RWPE2 (cell line): ENCODE data around the gene GRM8.

ENCODE experiments used
- ATAC-seq: fragments of 200-7000 bp; cut with Tn5 transposase; 3 replicates; pipeline ENCODE4 v1.9.1; 2021; ENCODE audit warnings: low read depth
- DNase-seq: peaks from one replicate; pipeline ENCODE4 v3.0.0-alpha.2; 2020; ENCODE audit warnings: low spot score
- H3K27ac ChIP-seq: fragments of 450-650 bp; 2 replicates; pipeline ENCODE4 v1.5.1; 2017; ENCODE audit warnings: mild to moderate bottlenecking; ENCODE audit not compliant: poor library complexity, severe bottlenecking
- H3K27me3 ChIP-seq: fragments of 250-450 bp; sonication (Bioruptor Pico); 2 replicates; pipeline ENCODE4 v1.5.1; 2021; ENCODE audit warnings: mild to moderate bottlenecking, moderate library complexity; ENCODE audit not compliant: insufficient read depth, poor library complexity, severe bottlenecking
- H3K36me3 ChIP-seq: fragments of 250-450 bp; sonication (Bioruptor Pico); 2 replicates; pipeline ENCODE4 v1.5.1; 2020; ENCODE audit warnings: low read depth, mild to moderate bottlenecking, moderate library complexity
- H3K4me1 ChIP-seq: fragments of 250-450 bp; sonication (Bioruptor Pico); 2 replicates; pipeline ENCODE4 v1.5.1; 2021; ENCODE audit warnings: mild to moderate bottlenecking, moderate library complexity; ENCODE audit not compliant: insufficient read depth, poor library complexity, severe bottlenecking
- H3K4me3 ChIP-seq: fragments of 250-450 bp; sonication (Bioruptor Pico); 2 replicates; pipeline ENCODE4 v1.5.1; 2021; ENCODE audit warnings: mild to moderate bottlenecking, moderate library complexity; ENCODE audit not compliant: severe bottlenecking
- H3K9me3 ChIP-seq: fragments of 250-450 bp; sonication (Bioruptor Pico); 2 replicates; pipeline ENCODE4 v1.5.1; 2021; ENCODE audit warnings: mild to moderate bottlenecking, moderate library complexity; ENCODE audit not compliant: severe bottlenecking
- CTCF ChIP-seq: fragments of 450-650 bp; IDR thresholded peaks from one replicate; pipeline ENCODE4 v1.5.1; 2017; ENCODE audit warnings: mild to moderate bottlenecking, moderate library complexity; ENCODE audit not compliant: poor library complexity, severe bottlenecking

Gene GRM8

GRCh38 chr7:127251036-127251464 is 1.7 kb downstream of the GRM8 start:
- H3K9me3 ChIP-seq = no peaks in the 10 kb centered on the region
- peaks cover 88% of the 10 kb centered on the region for H3K27me3 ChIP-seq
- ATAC-seq (no peak), DNase-seq (no peak)
- H3K4me3 ChIP-seq = no peak overlapping the region
- no peak for TF ChIP-seq CTCF
- H3K4me1 ChIP-seq = peaks cover 4% of the 10 kb centered on the region
- no peaks in the 10 kb centered on the region for H3K36me3 ChIP-seq
- H3K27ac ChIP-seq = no peak overlapping the region

- peaks cover 86% of the 10 kb centered on the region for H3K27me3 ChIP-seq
- H3K4me1 ChIP-seq = peaks cover 4% of the 10 kb centered on the region
- ATAC-seq (no peak), DNase-seq (no peak)
- H3K4me3 ChIP-seq = no peak overlapping the region
- H3K27ac ChIP-seq = no peak overlapping the region
- no peak for TF ChIP-seq CTCF
- no peaks in the 10 kb centered on the region for H3K9me3 ChIP-seq
- H3K36me3 ChIP-seq = no peaks in the 10 kb centered on the region
Observed at GRCh38 chr7:127250312-127251035, 2.3 kb downstream of the GRM8 start.

GRCh38 chr7:127245607-127246006 is 7.1 kb downstream of the GRM8 start:
- ATAC-seq (no peak), DNase-seq (no peak)
- H3K4me1 ChIP-seq = no peaks in the 10 kb centered on the region
- no peaks in the 10 kb centered on the region for H3K9me3 ChIP-seq
- no peak overlapping the region for H3K27ac ChIP-seq
- no peak for TF ChIP-seq CTCF
- H3K4me3 ChIP-seq = no peak overlapping the region
- H3K36me3 ChIP-seq = no peaks in the 10 kb centered on the region
- H3K27me3 ChIP-seq = peaks cover 59% of the 10 kb centered on the region

- no peak overlapping the region for H3K4me3 ChIP-seq
- no peak overlapping the region for H3K27ac ChIP-seq
- no peaks in the 10 kb centered on the region for H3K9me3 ChIP-seq
- H3K36me3 ChIP-seq = no peaks in the 10 kb centered on the region
- ATAC-seq (no peak), DNase-seq (no peak)
- TF ChIP-seq CTCF = no peak
- H3K27me3 ChIP-seq = peaks cover 52% of the 10 kb centered on the region
- no peaks in the 10 kb centered on the region for H3K4me1 ChIP-seq
Observed at GRCh38 chr7:127245002-127245401, 7.7 kb downstream of the GRM8 start.

GRCh38 chr7:127239814-127240213 is 12.9 kb downstream of the GRM8 start:
- DNase-seq = no peak
- H3K27ac ChIP-seq = no peak overlapping the region
- no peak overlapping the region for H3K4me3 ChIP-seq
- no peaks in the 10 kb centered on the region for H3K9me3 ChIP-seq
- no peaks in the 10 kb centered on the region for H3K36me3 ChIP-seq
- no peak for TF ChIP-seq CTCF
- peaks cover 9% of the 10 kb centered on the region for H3K27me3 ChIP-seq
- H3K4me1 ChIP-seq = no peaks in the 10 kb centered on the region
- ATAC-seq = no peak
